Superior temporal gyrus (tissue), 1 donor: ENCODE measurements around the gene TRDN.
"Not testable (repeated sequence)": the region's sequence is repeated elsewhere in the genome, so short reads cannot be mapped to it uniquely, and the experiment has no call there.

Experiments
- DNase-seq: peaks from one replicate; pipeline ENCODE4 v3.0.0-alpha.2; 2016; ENCODE audit errors: extremely low spot score

Gene TRDN

DNA sequence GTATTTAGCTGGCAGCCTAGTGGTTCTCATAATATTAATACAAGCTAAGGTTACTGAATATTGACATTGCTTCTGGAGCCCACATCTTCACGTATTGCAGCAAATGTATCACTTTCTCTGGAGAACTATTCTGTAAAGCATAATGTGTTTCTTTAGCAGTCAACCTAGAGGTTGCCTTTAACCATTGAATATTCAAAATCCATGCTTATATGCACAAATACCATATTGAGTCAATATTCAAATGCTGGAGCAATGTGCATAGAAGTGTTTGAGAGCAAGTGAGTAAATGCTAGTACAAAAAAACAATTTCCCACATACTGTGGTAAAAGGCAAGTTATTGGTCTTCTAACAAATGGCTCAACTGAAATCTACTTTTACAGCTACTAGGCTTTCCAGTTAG lies 231.8 kb downstream of the TRDN start:
- DNase-seq, result no peak

DNA sequence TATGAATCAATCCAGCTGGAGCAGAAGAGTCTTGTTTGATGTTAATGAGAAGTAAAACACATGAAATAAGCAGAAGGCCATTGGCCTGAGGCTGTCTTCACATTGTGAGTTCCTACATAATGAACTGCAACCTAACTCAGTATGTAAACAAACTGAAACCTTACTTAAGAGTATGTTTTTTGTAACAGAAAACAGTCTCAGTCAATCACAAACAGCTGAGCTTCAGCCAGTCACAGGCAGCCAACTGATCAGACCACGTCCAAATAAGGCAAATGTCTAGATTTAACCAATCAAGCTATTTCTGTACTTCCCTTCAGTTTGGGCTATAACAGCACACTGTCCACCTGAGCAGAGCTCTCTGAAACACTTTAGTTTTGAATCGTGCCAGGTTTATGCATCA lies 234.7 kb downstream of the TRDN start:
- DNase-seq, result no peak

DNA sequence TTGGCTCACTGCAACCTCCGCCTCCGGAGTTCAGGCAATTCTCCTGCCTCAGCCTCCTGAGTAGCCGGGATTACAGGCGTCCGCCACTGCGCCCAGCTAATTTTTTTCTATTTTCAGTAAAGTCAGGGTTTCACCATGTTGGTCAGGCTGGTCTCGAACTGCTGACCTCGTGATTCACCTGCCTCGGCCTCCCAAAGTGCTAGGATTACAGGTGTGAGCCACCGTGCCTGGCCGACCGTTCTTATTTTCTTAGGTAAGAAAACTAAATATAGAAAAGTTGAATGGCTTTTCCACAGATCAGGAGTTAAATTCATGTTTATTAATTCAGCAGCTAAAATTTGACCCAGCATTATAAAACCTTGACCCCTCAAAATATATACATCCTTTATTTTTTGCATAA lies 238.7 kb downstream of the TRDN start:
- DNase-seq, result no peak

DNA sequence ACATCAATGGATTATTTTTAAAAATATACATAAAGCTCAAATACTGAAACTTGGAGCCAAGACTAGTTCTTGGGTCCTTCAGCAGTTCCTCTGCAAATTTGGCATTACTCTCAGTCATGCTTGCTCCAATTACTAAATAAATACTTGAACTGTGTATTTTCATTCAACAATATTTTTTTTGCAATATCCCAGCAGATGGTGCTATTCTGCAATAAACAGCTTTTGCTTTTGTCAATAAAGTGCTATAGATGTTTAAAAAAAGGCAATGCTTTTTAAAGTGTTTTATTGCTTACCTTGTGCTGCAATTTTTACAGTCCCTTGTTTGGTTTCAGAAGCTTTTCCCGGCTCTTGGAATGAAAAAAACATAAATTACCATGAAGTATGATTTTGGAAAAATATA lies 243.4 kb downstream of the TRDN start:
- peak; percentile 66 for DNase-seq

DNA sequence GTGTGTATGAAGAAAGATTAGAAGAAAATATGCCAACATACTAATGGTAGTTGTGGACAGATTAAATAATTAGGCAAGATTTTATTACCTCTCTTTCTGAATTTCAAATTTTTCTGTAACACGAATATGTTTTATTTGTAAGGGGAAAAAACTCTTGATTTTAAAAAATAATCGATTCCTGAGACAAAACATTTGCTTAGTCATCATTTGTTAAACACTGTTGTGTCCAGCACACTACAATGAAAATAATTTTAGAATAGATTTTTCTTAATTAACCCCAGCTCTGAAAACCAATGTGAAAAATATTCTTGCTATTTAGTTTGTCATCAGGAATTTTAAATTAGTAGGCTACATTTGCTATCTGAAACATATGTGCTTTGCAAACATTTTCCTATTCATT lies 253.0 kb downstream of the TRDN start:
- no peak for DNase-seq

DNA sequence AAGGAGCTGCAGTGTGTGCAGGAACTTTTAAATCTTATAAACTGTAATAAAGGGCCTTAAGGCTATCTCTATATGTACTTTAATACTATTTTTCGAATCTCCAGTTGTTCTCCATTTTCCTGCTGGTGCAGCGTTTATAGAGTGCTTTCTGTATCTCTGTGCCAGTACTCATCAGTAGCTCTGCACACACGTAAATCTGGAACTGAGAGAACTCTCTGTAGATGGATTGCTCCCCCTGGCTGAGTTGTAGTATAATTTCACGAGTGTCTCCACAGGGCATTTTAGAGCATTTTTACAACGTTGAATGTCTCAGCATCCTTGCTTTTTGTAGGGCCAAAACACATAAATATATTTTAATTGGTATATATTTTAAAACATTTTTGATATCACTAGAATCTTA lies 256.5 kb downstream of the TRDN start:
- peak; percentile 77 for DNase-seq

DNA sequence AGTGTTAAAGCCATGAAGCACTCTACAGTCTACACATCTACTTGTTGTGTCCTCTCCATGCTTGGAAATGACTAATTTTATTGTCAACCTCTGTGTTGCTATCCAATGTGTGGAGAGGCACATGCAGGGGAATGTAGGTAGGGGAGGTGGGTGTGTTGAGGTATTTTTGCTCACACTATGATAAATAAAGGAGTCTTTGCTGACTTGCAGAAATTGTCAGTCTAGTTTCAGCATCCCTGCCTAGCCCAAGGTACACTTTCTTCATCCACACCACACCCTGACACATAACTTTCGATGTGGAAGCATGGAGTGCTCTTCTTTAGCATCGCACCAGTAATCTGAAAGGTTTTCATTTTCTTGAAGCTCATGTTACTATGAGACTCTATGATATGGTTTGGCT lies 264.0 kb downstream of the TRDN start:
- no peak for DNase-seq

DNA sequence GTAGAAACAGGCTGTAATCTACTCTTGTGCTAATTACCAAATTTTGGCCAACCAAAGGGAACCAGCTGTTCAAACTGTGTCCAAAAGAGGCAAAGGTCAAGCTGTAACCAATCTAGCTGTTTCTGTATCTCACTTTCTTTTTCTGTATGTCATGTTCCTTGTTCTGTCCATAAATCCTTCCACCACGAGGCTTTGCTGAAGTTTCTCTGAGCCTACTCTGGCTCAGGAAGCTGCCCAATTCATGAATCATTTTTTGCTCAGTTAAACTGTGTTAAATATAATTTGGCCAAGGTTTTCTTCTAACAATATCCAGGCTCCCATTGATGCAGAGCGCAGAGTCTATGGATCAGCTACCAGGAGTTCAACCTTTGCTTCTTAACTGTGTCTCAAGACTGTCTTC lies 272.8 kb downstream of the TRDN start:
- no peak for DNase-seq

DNA sequence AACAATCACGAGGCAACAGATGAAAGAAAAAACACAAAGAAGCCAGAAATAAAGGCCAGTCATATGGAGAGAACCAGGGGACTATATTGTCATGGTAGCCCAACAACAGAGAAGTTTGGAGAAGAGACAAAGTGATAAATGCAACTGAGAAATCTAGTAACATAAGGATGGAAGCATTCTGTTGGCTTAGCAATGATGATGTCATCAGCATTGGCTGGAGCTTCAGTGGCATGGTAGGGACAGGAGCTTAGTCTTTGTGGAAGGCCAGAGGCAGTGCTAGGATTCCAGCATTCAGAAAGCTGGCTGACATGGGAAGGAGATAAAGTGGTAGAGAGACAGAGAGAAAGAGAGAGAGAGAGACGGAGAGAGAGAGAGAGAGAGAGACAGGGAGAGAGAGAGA lies 276.4 kb downstream of the TRDN start:
- no peak for DNase-seq

DNA sequence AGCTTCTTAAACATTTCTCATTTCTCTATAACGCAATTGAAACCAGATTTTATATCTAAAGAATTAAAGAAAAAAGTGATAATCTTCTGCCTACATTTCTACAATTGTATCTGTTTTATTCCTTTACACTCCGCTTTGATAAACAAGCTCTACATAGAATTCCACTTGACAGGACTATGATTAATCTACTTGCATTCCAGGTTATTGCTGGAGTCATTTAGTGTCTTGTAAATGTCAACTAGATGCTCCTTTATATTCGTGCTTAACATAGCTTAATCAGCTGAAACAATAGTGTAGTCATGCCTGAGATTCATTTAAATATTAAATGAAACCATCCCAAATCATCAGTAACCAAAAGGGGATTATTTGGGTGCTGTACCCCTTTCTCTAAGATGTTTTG lies 284.0 kb downstream of the TRDN start:
- DNase-seq, result no peak

DNA sequence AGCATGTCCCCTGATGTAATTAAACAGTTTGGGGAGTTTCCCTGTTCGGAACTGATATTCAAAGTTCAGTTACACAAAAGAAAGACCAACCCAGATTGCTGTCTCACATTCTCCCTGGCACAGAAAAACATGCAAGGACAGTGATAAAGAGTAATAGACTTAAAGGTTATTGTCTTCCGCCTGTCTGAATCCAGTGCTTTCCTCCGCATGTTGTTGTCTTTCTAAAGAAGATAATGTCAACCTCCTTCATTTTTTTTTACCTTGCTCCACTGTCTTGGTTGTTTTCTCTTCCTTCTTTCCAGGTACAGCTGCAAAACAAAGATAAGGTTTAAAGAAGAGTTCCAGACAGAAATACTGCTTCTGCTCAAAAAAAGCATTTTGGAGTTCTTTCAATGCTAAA lies 284.5 kb downstream of the TRDN start:
- DNase-seq, result no peak

DNA sequence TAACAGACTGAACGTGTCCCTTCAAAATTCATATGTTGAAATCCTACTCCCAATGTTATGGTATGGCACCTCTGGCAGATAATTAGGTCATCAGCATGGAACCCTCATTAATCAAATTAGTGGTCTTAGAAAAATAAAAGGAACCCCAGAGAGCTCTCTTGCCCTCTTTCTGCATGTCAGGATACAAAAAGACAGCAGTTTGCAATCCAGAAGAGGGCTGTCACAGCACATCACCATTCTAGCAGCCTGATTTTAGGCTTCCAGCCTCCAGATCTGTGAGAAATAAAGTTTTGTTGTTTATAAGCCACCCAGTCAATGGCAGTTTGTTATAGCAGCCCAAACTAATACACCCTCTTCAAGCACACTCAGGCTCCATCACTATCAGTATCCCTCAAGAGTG lies 292.9 kb downstream of the TRDN start:
- no peak for DNase-seq

DNA sequence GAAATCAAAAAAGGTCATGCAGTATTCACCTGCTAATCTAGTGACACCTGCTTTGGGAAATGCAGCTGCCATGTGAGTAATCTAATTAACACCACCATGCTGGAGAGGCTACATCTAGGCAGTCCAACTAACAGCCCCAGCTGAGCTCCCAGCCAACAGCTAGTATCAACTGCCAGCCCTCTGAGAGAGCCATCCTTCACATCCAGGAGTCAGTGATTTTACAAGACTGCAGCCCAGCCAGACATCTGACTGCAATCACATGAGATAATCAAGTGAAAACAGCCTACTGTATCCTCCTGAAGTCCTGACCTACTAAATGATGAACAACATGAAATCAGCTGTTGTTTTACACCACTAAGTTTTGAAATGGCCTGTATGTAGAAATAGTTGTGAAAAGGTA lies 298.4 kb downstream of the TRDN start:
- DNase-seq, result no peak

DNA sequence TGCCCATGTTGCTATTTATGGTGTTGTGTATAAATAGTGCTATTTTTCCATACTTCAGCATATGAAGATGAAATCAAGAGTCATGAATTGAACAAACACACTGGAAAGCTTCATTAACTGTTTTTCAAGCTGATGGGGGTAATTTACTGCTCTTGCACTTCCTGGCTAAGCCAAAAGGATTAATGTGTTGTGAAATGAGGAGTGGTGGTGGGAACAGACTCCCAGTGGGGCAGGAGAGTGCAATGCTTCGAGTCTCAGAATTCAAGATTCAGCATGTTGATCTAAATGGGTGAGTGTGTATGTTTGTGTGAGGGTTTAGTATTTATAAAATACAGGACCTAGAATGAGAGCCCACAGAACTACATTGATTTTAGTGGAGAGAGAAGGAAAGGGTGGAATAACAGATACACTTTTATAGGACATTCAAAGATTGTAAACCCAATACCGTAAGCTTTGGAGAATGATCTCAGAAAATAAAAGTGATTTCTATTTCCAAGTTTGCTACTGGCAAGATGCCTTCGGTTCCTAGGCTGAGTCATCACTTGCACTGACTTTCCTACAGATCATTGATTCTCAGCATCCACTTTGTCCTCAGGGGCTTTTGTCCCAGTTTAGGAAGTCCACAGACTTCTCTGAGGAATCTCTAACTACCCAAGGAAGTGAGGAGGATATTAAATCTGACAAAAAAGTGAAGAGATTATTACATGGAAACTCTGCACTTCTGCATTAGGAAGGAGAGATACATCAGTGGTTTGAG lies 303.6 kb downstream of the TRDN start:
- no peak for DNase-seq

DNA sequence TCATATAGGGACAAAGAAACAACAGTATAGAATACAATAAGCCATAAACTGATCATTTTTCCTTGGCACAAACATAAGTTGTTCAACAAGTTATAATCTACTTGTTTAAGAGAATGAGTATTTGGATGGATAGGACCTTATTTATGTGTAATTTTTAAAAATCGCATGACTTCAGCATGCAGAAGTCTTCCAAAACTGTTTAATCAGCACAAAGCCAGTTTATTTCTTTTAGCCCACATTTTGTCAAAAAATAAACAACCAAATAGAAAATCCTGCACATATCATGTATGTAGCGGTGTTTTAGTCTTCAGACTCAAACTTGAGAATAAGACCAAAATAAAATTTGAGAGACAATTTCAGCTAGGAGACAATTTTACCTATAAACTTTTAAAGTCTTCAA lies 304.7 kb downstream of the TRDN start:
- no peak for DNase-seq

DNA sequence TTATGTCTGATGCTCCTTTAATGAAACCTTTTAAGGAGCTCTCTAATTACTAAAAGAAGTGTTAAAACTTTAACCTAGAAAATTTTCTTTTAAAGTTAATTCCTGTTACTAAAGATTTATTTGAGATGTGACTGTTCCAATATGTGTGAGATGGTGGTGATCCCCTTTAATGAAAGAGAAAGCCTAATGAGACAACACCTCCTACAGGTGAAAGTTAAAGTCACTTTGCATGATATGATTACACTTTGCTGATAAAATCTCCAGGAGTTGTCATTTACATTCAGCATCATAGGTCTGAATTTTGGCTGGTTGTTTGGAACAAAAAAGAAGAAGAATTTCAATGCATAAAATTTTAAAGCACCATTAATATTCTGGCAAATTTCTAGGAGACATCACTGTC lies 307.4 kb downstream of the TRDN start:
- no peak for DNase-seq

DNA sequence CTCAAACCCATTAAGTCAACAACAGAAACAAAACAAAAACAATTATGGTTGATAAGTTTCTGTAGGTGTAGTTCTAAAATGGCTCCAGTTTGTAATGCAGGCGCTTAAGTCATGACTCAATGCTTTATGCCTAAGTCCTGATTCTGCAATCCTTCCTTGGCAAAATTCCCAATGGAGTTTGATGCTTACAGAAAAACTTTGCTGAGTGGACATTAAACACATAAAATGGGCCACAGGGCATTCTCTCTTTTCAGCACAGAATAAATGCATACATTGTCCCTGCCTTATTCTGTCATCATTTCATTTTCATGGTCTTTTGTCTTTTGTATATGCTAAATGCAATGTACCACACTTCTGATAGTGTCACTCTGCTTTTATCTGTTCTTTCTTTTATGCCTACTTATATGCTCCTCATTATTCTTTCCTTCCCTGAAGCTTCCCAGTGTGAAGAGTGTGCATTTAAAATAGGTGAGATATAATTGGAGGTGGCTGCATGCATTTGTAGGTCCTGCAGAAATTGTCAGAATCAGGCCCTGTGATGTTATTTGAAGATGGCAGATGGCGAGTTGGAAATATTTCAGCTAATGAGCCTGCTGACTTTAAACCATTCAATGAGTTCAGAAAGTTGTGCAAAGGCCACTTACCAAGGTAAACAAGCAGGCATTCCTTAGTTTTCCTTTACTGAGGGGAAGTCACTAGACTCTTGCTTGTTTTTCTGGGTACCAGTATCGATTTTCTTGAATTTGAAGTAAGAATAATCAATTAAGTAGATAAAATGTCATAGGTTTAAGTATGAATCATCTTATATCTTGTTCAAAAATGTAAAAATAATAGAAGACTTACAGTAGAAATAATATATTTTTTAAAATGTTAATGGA lies 313.1 kb downstream of the TRDN start:
- DNase-seq, result no peak

DNA sequence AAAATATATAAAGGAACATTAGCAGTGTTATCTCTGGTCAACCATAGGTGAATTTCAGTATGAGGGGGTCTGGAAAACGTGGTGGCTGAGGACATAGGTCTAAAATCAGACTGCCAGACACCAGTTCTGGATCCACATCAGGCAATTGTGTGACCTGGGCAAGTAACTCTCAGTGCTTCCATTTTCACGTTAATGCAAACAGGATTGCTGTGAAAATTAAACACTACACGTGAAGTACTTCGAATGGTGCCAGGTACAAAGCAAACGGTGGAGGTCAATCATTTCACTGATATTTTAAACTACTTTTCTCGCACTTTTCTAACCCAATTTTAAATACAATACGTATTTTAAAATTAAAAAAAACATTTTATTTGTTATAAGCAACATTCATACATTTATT lies 315.7 kb downstream of the TRDN start:
- no peak for DNase-seq

DNA sequence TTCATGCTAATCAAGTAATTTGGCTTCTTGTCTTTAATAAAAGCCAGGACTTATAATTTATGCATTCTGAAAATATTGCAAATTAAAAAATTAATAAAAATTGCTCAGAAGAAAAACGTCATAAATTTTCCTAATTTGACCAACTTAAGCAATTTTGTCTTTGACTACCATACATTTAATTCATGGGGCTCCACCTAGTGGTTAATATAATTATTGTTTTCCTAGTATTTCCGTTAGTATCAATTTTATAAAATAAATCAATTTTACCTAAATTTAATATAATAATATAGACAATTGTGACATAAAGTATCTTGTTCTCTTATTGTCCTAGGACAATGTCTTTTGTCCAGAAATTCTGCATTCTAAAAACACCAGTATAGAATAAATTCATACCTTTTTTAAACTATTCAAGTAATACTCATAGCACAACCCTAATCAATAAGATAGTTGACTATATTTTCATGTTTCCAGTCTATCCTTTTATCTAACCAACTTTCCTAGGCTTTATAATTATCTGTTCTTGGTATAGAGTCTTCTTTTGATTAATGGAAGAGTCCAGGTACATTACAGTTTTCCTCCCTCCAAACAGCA lies 319.9 kb downstream of the TRDN start:
- DNase-seq, result peak; percentile 79

DNA sequence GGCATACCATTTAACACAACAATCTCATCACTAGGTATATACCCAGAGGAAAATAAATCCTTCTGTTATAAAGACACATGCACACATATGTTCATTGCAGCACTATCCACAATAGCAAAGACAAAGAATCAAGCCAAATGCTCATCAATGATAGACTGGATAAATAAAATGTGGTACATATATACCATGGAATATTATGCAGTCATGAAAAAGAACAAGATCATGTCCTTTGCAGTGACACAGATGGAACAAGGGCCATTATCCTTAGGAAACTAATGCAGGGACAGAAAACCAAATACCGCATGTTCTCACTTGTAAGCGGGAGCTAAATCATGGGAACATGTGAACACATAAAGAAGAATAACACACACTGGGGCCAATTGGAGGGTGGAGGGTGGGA lies 322.3 kb downstream of the TRDN start:
- not testable (repeated sequence) for DNase-seq

DNA sequence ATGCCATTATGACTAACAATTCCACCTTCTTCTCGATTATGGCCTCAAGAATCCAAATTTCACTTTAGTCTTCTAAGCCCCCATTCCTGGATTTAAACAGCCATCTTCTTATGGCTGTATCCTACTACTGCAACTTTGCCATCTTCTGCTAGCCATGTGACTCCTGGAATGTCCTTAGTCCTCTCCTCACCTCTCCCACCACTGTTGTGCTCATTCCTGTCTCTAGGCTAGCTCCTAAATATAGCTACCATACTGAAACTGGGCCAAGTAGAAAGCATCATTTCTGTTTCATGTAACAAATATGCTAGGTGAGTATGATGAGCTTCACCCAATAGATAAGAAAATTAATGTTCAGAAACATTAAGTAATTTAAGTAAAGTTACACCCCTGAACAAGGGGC lies 327.6 kb downstream of the TRDN start:
- no peak for DNase-seq

DNA sequence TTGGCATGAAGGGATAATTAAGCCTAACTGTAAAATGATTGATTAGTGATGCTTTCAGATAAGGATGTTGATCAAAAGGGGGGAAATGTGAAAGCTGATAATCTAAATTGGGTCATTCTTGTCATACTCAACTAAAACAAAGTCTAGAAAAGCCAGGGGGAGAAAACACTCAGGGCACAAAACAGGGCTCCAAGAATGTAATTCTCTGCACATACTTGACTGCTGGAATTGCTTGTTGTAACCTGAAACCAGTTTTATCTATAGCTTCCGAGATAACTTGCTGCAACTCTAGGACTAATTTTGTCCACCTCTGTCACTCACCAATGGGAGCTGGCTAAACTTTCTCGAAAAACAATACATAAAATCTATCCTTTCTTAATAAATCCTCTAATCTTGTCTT lies 330.4 kb downstream of the TRDN start:
- no peak for DNase-seq

DNA sequence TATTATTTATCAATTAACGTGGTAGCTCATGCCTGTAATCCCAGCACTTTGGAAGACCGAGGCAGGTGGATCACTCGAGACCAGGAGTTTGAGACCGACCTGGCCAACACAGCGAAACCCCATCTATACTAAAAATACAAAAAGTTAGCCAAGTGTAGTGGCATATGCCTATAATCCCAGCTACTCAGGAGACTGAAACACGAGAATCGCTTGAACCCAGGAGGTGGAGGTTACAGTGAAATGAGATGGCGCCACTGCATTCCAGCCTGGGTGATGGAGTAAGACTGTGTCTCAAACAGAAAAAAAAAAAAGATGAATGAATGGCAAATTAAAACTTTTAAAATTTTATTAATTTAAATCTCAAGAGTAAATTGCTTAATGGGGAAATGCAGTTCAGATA lies 341.1 kb downstream of the TRDN start:
- no peak for DNase-seq
